GM21447 (cell line): ENCODE data around the gene EPB41L3.
"Not testable (repeated sequence)": the region's sequence is repeated elsewhere in the genome, so short reads cannot be mapped to it uniquely, and the experiment has no call there.

Experiments used
- ATAC-seq: cut with Tn5 transposase; IDR thresholded peaks from one replicate; pipeline ENCODE4 v1.9.1; 2021; ENCODE audit not compliant: unreplicated experiment

The EPB41L3 gene

DNA sequence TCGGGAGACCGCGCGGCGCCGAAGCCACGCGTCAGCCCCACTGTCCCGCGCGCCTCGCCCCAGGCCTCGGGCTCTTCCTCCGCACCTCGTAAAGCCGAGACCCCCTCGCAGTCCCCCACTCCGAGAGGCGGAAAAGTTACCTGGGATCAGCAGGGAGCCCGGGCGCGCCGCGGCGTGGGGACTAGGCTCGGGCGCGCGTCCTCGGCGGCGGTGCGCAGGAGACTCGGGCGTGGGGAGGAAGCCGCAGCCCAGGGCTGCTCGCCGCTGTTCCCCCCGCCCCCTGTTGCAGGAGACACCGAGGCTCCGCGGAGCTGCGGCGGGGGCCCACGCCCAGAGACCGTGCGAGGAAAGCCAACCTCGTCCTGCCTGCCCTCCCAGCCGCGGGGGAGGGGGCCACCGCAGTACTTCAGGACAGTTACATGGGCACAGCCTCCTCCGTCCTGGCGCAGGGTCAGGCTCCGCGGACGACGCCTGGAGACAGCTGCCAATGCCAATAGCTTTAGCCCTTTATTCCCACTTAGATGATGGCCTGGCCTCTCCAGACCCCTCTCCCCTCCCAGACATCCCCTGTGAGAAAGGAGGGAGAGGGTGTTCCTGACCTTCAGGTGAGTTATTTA, at the start of gene EPB41L3:
Gene EPB41L3 (minus strand): TSS at position 225 of the 617 bp plus-strand sequence. CDS start 54,814 bp downstream, outside the sequence.
- ATAC-seq, result no peak

DNA sequence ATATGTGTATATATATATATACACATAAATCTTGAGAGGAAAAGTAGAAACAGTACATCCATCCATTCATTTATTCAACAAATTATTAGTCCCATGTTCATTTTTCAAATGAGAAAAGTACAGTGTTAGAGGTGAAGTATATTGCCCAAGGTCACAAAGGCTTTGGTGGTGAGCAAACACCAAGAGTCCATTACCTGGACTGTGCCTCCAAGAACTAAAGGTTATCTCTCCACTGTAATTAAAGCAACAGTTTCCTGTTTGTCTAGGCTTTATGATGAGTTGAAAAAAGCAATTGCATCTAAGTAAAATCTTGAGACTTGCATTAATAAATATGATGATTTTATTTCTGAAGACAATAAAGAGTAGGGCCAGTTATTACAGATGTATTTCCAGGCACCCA, 44.7 kb upstream of the EPB41L3 start:
- ATAC-seq, result no peak

DNA sequence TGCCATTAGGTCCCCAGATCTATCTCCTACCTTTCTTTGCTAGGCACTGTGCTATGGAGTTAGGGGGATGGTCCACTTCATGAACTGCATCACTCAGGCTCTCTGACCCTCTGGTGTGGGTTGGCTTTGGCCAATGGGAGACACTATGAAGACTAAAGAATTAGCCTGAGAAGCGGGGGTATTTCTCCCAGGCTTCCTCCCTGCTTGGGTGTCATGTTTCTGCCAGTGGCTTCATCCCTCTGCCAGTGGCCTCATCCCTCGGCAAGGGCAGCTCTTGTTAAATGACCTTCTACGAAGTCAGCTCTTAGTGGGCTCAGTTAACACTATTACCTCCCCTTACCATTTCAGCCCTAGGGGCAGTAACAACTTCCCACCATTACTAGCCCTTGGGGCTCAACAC, 41.9 kb upstream of the EPB41L3 start:
- no peak for ATAC-seq

DNA sequence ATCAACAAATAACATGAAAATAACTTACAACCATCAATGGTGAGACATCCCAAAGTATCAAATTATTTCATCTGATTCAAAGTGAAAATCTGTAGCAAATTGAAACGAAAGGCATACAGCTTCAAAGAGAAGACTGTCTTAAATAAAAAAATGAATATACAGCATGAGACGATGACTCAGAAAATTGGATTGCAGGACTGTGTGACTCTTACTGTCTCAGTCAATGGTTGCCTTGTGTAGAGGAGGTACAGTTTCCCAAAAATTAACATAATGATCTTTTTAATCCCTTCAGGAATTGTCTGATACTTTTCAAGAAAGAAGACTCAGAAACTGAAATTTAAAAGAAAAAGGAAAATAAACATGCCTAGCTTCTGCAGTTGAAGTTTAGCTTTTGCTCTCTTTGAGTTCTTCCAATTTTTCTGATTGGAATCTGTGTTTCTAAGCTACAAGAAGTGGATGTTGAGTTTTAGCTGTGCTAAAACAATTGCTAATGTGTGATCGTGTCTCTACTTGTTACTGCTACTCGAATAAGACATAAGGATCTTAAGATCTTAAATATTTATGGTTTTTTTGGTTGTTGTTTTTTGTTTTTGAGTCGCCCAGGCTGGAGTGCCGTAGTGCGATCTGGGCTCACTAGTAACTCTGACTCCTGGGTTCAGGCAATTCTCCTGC, 41.1 kb upstream of the EPB41L3 start:
- ATAC-seq, result no peak

DNA sequence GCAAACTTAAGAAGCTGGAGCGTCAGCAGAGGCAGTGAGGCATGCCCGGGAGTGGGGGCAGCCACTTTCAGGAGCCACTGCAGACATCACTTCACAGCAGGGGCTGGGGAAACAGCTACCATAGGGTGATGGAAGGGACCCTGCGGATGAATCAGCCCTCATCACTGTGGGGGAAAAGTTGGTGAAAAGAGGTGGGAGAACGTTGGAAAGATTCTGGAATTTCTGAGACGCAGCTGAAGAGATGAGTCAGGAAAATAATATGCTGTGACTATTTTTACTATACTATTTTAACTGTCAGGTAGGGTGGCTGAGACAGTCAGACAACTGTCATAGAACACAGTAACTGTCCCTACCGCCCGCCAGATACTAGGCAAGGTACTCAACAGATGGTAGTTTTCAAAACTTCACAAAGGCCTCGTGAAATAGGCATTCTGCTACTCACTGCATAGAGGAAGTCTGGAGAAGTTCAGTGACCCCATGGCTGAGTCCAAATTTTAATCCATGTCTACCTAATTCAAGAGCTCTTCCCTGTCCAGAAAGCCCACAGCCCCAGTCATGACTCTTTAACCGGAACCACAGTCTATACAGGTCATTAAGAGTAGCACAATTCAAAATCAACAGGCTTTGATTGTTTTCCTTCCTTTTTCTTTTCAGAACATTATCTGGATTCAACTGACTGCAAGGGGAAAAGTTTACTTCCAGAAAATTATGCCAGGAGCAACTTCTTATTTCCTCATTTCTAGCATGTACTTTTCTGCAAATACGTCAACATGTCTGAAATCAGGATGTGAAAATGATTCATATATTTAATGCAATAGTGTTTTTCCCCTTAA, 39.3 kb upstream of the EPB41L3 start:
- no peak for ATAC-seq

DNA sequence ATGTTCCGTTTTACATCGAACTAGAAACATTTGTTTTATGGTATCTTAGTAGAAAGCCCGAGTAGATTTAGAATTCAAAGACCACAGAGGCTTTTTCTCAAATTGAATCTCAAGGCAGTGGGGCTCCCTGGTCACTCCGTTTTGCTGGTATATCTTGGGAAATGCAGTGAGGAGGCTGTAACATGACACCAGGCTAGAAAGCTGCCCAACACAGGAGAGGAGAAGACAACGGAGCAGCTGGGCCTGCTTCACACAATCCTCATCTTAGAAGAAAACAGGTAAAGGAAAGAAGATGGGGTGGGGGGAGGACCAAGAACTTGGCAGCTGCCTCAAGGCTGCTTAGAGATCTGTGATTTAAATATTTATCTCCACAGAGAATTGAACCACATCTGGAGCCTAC, 38.3 kb upstream of the EPB41L3 start:
- ATAC-seq, result no peak

DNA sequence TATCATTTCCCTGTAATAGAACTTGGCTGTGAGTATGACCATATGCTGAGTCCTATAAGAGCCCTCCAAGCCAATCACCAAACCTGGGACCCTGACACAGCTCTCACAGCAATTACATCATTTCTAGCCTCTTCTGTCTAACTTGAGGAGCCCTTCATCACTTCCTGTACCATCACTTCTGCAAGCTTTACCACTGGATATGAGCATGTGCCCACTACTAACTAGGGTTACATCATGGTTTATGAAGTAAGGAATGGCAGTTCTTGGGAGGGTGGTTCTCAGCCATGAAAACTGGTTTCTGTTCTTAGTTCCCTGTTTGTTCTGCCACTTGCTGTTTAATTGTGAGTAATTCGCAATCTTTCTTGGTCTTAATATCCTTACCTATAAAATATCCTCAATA, 31.0 kb upstream of the EPB41L3 start:
- ATAC-seq, result no peak

DNA sequence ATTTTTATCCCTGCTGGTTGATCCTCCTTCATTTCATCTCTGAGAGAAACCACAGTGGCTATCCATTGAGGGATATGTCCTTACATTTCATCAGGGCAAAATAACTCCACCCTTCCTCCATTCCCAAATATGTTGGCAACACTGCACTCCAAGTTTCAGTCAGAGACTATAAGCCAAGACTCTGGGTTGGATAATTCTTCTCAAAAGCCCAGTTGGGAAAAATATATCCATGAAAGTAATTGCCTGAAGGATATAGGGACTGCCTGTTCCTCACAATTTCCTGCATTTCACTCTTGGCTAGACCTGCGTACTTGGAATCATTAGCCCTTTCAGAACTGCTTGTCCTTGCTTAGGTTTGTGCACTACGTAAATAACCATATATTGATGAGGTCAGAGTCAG, 27.9 kb upstream of the EPB41L3 start:
- no peak for ATAC-seq

DNA sequence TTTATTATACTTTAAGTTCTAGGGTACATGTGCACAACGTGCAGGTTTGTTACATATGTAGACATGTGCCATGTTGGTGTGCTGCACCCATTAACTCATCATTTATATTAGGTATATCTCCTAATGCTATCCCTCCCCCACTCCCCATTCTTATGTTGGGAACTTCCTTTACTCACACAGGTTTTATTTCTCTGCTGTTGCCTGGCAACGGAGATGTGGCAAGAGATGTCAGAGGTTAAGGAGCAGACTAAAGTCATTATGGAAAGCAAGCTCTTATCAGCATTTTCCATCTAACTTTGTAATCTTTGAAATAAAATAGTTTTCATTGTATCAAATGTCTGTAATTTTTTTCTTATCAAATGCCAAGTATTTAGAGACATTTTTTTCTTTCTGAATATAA, 26.8 kb upstream of the EPB41L3 start:
- not testable (repeated sequence) for ATAC-seq

DNA sequence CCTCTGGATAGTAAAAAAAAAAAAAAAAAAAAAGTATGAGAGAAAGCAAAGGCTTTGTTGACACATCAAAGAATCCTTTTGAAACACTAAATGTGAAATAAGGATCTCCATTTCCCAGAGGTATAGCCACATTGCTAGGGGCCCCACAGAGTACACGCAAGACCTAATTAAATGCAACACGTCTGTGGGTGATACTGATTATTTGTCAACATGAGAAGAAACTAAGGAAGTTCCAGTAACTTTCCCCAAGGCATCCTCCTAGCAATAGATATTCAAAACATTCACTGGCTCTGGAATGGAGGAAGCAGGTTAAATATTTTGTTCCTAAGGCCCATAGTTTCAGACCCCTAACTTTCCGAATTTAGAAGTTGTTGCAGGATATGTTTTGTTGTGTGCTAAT, 24.6 kb upstream of the EPB41L3 start:
- ATAC-seq, result no peak

DNA sequence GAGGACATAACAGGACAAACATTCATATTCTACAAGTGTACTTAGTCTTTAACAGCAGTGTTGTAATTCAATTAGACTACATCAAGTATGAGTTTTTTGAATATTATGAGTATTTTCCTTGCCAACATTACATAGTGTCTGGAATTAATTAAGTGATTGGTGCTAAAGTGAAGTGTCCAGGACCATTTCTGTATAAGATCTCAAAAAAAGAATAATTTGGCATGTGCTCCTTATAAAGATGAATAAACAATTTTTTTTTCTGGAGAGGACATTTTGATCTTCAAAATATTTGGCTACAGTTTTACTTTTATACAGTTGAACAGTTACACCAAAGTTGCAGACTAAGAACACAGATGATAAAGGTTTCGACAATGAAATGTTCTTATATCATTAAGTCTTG, 15.1 kb upstream of the EPB41L3 start:
- ATAC-seq, result no peak

DNA sequence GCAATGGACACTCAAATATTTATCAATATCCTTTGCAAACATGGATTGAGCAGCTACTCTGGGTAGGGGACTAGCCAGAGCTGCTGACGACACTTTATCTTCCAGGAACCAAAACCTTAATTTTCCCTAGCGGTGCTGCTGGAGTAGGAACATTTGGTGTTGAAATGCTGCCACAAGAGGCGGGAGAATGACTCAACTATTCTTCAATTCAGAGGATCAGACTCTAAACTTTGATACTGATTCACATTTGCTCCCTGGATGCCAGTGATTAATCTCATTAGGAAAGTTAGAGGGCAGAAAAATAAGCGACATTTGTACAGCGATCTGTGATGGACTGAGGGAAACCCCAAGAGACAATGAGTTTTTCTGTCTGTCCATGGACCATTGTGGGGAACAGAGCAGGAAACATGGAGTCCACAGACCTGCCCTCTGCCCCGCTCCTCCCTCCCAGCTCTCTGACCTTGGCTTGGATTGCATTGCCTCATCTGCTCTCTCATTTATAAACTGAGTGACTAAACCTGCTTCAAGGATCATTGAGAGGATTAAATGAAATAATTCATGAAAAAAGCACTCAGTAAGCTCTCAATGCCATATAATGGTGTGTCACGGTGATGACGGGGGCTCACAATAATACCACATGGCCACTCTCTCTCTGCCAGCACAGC, 12.6 kb upstream of the EPB41L3 start:
- ATAC-seq, result no peak

DNA sequence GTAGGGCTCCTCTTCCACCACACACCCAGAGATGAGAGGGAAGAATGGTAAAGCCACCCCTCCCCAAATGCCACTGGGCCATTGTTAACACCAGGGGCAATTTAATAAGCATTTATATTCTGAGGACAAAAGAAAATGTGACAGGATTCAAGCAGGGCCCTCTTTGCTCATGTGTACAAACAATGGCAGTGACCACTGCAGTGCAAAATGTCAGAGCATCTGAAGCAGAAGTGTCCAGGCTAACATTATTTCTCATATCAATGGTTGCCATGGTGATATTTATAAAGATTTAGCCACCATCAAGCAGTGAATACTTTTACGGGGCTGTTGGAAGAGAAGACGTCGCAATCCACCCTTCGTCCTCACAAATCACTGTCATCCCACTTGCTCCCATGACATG, 10.8 kb upstream of the EPB41L3 start:
- no peak for ATAC-seq

DNA sequence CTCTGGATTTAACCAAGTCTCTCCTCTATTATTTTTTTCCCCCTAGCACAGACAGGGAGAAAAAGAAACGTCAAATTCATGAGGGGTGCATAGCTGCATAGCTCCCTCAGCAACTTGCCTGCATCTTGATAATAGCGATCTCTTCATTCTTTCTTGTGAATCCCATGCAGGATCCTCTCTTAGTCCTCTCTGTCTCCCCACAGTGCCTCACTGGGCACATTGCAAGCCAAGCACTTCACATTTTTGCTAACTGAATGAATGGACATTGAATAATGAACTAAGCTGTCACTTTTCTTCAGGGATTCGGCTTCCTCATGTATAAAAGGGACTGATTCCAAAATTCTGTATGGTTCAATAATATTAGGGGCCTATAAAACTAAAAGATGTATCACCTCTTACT, 2.9 kb upstream of the EPB41L3 start:
- no peak for ATAC-seq

DNA sequence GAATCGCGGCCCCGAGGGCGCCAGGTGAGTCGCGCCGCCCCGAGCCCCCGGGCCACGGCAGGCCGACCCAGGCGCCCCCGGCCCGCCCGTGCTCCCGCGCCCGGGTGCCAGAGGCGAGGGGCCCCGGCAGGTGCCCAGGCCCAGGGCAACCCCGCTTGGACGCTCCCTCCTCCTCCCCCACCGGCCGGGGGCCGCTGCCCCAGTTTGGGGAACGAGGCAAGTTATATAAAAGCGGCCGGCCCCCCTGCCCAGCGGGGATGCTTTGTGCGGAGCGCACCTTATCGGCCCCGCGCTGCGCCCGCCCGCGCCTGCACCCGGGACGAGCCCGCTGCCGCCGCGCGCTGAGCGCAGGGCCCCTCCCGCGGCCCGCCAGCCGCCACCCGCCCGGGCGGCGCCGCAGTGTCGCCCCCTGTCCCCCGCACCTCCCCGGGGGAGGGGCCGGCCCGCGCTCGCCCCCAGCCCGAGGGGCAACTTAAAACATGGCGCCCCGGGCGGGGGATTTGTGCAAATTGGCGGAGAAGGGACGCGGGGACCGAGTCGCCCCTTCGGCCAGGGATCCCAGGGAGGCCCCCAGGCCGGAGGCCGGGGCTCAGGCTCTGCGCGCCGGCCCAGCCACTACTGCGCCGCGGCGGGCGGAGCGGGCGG, 639 bp downstream of the EPB41L3 start:
- no peak for ATAC-seq

DNA sequence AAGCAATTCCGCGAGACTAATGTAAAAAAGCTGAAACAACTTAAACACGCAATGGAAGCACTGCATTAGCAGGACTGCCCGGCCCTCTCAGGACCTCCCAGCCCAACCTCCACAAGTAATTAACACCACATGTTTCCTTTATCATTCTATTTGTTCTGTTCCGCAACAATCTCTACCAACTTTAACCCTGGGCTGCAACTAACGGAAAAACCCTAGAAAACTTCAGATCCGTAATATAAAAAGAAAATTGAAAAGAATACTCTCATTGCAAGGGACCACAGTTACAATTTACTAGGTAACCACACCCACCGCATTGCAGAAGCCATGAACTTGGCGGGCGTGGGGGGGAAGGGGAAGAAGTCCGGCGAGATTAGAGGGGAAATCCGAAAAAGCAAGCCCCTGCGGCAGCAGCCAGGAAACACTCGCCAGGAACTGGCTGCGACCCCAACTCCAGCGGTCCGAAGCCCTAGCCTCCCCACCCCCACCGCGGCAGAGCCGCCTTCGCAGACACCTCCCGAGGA, 1.2 kb downstream of the EPB41L3 start:
- ATAC-seq, result no peak

DNA sequence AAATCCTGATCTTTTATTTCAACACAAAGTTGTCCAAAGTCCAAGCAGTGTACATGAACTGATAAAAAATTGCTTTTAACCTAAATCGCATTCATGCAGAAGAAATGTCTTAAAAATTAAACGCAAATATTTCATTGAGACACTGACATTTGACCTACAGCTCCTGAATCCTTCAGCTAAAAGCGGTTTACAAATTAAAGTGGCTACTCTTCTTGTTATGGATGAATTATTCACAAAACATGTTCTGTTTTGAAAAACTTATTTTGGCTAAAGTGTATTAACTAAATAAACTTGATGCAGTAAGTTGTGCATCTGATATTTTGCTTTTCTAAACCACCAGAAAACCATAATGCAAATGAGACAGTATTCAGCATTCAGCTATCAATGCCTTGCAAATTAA, 2.2 kb downstream of the EPB41L3 start:
- no peak for ATAC-seq

DNA sequence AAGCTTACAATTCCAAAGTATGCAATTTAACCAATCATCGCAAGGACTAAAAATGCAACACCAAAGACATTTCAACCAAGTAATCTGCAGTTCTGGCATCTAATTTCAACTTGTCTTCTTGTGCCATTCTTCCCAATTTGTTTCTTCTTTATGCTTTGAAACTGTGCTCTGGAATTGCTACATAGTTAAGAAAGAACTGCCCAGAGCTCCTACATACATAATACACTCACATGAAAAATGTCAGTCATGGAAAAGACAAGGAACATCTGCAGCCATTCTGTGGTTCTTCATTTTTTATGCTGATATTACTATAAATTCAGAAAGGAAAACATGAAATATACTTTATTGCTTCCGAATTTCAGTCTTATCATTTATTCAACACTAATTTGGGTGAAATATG, 4.4 kb downstream of the EPB41L3 start:
- no peak for ATAC-seq

DNA sequence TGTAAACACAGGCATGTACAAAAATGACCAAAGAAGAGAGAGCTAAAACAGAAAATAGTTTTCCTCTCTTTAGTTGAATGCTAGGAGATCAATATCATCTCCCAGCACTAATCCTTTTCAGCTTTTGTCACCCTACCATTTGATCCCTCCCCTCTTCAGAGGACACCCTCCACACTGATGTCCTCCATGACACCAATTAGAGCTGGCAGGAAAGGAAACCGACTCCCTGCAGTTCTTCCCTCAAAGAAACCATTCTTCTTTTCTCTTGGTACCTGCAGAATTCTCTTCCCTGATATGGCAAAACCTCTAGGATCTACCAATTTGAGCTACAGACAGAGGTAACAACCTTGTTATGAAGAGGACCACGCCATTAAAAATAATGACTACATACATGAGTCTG, 5.3 kb downstream of the EPB41L3 start:
- no peak for ATAC-seq

DNA sequence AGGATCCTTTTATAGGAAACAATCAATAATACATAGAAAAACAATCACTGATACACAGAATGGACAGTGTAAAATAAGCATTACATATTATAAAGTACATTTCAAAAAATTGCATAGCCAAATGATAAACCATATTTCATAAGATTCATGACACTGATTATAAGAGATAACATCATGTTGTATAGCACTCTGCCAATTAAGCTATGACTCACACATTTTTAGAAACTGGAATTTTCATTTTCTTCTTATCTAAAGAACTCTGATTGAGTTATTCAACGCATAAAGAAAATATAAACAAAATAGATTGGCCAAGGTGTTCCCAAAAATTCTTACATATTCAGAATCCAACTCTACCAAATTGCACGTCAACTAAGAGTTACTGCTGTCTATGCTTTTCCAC, 5.9 kb downstream of the EPB41L3 start:
- no peak for ATAC-seq

DNA sequence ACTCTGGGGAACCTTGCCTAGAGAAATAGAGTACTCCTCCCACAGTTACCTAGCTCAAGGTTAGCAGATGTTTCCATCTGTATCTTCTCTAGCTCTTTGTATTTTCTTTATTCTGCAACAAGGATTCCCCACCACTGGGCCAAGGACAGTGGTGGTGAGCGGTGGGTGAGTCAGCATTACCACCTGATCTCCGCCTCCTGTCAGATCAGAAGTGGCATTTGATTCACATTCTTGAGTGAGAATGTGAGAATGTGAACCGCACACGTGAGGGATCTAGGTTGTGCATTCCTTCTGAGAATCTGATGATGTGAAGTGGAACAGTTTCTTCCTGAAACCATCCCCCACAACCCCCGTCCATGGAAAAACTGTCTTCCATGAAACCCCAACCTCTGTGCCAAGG, 9.0 kb downstream of the EPB41L3 start:
- ATAC-seq, result no peak
